Fibroblast of the conjunctiva (primary cell): ENCODE results near the gene NRDC.
A peak's percentile ranks its signal among the peaks of the same experiment; 100 is the strongest.

Experiments used
- DNase-seq: peaks from one replicate; pipeline ENCODE4 v3.0.0-alpha.2; 2010; ENCODE audit warnings: low read depth

The NRDC gene, protein sequence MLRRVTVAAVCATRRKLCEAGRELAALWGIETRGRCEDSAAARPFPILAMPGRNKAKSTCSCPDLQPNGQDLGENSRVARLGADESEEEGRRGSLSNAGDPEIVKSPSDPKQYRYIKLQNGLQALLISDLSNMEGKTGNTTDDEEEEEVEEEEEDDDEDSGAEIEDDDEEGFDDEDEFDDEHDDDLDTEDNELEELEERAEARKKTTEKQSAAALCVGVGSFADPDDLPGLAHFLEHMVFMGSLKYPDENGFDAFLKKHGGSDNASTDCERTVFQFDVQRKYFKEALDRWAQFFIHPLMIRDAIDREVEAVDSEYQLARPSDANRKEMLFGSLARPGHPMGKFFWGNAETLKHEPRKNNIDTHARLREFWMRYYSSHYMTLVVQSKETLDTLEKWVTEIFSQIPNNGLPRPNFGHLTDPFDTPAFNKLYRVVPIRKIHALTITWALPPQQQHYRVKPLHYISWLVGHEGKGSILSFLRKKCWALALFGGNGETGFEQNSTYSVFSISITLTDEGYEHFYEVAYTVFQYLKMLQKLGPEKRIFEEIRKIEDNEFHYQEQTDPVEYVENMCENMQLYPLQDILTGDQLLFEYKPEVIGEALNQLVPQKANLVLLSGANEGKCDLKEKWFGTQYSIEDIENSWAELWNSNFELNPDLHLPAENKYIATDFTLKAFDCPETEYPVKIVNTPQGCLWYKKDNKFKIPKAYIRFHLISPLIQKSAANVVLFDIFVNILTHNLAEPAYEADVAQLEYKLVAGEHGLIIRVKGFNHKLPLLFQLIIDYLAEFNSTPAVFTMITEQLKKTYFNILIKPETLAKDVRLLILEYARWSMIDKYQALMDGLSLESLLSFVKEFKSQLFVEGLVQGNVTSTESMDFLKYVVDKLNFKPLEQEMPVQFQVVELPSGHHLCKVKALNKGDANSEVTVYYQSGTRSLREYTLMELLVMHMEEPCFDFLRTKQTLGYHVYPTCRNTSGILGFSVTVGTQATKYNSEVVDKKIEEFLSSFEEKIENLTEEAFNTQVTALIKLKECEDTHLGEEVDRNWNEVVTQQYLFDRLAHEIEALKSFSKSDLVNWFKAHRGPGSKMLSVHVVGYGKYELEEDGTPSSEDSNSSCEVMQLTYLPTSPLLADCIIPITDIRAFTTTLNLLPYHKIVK

DNA sequence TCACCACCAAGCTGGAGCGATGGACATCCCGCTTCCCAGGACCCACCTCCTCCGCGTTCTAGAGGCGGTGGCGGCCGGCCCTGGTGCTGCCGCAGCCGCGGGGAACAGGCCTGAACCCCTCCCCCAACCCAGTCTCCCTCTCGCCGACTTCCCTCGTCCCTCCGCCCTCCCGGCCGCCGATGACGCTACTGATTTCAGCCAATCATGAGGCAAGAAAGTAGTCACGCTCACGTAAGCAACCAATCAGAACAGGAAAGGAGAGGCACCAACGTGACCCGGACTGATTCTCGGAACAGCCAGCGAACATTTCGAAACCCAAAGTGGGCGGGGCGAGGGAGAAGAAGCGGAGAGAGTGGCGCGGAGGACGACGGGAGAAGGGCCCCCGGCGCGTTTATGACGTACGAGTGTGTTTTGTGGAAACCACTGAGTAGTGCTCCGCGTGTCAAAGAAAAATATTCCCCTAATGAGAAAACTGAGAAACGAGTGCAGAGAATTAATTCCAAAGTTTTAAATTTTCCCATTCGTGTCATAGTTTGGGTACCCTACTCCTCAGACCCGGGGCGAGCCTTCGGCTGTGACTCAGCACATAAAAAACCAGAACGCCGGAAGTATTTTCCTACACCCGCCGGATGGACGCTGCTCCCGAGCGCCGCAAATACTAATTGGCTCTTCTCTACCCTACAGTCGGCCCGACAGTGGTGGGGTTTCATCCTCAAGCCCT lies at the start of gene NRDC:
Gene NRDC (minus strand): TSS at position 112 of the 721 bp plus-strand sequence. CDS start 112 bp downstream, outside the sequence.
- peak; percentile 100 for DNase-seq

DNA sequence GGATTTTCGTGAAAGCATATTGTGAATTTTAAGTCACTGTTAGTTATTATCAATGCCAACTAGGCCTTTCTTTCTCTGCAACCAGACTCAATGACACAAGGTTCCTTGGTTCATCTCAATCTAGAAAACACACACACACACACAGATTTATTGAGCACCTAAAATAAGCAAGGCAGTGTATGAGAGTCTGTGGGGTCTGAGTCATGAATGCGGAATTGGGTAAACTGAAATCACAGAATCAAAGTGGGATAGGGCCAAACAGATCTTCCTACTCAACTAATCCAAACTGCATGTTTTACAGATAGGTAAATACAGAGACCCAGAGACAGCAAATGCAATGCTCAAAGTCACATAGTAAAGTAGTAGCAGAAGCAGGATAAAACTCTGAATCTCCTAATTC lies 48.5 kb upstream of the NRDC start:
- no peak for DNase-seq

DNA sequence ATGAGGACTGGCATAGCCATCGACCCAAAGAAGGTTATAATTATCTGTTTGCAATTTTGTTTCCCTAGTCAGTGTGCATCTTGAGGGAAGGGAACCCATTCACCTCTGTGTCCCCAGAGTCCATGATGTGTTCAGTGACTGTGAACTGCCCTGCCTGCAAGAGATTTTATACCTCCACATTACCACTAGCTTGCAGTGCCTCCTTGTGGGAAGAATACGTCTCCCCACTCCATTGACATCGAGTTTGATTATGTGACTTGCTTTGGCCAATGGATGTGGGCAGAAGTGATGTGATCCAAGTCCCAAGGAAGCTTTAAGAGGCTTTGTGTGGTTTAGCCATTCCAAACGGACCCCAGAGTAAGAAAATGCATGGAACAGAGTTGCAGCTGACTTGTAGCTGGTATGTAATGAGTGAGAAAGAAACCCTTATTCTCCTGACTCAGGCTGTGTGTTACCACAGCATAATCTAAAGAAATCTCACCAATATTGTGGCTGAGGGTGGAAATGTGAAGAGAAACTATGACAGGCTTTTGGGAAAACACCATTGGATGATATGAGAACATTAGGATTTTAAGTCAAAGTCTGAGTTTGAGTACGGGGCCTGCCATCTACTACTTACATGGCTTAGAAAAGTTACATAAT lies 47.8 kb upstream of the NRDC start:
- peak; percentile 27 for DNase-seq

- no peak for DNase-seq
Observed at GRCh38 chr1:51924455-51924854, 45.9 kb upstream of the NRDC start.

- no peak for DNase-seq
Observed at GRCh38 chr1:51922040-51922439, 43.5 kb upstream of the NRDC start.

GRCh38 chr1:51920130-51920529 lies 41.6 kb upstream of the NRDC start:
- DNase-seq: no peak

- no peak for DNase-seq
Observed at GRCh38 chr1:51919684-51920083, 41.2 kb upstream of the NRDC start.

DNA sequence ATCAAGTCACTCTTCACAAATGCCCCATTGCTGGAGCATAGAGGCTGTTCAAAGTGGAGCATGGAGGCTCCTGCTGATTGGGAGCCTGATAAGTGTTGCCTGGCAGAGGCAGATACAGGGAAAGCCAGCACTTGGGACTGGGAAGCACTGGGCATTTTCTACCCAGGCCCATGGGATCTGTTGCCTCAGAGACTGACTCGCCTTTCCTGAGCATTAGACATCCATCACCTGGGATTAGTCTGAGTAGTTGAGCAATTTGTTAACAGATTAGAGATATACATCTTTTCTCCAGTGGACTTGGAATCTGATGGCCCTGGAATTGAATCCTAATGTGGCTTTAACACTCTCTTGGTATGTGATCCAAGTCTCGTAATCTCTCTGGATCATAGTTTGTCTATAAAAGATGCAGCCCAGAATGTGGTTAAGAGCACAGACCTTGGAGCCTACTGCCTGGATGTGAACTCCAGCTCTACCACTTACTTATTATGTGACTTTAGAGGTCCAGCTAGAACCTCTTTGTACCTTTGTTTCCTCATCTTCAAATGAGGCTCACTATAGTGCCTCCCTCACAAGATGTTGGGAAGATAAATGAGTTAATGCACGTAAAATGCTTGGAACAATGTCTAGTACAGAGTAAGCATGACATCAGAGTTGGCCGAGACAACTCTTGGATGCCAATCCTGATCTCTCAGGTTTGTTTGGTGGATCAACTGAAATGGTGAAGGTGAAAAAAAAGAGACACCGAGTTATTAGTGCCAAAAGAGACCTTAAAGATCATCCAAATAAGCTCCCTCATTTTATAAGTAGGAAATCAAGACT lies 38.3 kb upstream of the NRDC start:
- DNase-seq: no peak

DNA sequence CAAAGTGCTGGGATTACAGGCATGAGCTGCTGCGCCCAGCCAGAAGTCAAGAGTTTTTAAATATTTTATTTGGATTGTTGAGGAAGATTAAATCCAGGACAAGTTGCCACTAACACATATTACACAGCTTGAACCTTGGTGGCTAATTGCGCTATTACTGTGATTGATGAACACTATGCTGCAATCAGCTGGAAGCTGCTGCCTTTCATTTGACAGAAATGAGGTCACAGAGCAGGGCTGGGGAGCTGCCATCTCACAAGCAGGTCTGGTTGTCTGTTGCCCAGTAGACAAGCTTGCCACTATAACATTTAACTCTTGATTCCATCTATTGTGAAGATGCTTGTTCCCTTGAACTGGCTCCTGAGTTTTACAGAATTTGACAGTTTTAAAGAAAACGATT lies 37.4 kb upstream of the NRDC start:
- DNase-seq: no peak

GRCh38 chr1:51912881-51913280 lies 34.4 kb upstream of the NRDC start:
- no peak for DNase-seq

GRCh38 chr1:51910221-51911000 lies 31.9 kb upstream of the NRDC start:
- DNase-seq: no peak

DNA sequence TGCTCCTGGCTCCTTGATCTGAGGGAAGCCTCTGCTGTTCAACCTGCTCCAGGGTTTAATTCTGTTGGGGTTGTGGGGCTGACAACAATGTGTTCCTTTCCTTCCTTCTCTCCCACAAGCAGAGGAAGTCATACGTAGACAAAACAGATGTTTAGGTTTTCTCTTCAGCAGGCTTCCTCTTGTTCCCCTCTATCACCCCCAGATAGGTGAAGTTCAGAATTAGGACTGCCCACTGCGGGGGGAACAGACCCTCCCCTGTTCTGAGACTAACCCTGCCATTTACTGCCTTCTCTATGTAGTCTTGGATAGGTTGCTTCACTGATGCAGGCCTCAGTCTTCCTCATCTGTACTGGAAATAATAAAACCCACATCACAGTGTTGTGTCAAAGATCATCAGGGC lies 30.0 kb upstream of the NRDC start:
- no peak for DNase-seq

GRCh38 chr1:51907079-51907702 lies 28.7 kb upstream of the NRDC start:
- no peak for DNase-seq

DNA sequence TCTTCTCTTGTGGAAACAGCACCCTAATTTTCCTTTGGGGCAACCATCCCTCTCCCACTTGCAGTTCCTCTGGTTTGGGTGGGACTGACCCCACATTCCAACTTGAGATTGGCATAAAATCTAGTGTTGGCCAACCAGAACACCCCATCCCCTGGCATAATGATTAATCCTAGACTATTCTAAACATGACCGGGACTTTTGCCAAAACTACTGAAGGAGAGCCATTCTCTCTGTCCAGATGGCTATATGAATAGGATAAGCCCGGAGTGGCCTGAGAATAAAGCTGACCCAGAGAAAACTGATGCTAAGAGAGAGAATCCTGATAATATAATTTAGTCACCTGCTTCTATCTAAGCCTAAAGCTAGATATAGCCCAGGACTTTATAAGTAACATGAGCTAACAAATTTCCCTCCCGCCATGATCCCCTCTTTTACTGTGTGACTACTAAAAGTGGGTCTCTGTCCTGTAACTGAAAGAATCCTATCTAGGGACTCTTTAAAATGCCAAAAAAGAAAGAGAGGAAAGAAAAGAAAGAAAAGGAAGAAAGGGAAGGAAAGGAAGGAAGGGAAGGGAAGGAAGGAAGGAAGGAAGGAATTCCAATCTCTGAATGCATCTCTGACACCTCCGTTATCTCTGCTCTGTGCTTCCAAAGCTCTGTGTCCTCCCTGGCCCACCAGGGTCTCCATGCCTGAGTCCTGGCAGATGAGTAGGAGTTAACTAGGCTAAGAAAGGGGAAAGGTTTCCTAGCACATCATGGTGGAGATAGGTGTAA lies 28.0 kb upstream of the NRDC start:
- peak; percentile 16 for DNase-seq

DNA sequence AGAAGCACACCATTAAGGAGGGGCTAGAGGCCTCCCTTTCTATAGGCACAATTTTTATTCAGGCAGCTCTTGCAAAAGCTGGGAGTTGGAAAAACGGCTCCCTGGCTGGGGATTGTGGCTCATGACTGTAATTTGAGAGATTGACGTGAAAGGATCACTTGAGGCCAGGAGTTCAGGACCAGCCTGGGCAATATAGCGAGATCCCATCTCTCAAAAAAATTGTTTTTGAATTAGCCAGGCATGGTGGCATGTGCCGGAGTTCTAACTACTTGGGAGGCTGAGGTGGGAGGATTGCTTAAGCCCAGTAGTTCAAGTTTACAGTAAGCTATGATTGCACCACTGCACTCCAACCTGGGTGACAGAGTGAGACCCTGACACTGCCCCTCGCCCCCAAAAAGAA lies 23.9 kb upstream of the NRDC start:
- no peak for DNase-seq

DNA sequence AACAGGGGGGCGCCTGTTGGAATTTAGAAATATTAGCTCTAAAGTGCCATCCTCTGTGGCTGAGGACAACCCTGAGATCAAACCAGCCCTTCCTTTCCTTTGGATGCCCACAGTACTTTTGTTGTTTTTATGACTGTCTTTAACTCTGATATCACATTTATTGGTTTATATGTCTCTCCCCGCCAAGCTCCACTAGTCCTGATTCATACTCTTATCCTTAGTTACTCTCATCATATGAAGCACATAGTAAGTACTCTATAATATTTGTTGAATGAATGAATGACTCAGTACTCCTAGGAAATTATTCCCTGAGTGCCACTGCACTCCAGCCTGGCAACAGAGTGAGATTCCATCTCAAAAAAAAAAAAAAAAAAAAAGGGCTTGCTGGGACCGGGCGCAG lies 22.6 kb upstream of the NRDC start:
- DNase-seq: no peak

DNA sequence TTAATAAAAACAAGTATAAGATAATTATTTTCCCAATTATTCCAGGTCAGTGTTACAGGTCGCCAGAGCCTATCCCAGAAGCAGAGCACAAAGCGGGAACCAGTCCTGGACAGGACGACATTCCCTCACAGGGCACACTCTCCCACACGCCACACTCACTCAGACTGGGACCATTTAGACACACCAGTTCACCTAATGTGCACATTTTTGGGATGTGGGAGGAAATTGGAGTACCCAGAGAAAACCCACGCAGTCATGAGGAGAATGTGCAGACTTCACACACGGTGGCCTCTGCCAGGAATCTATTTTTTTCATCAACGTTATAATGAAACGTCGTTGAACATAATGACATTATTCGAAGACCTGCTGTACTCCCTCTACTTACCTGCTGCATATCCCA lies 20.5 kb upstream of the NRDC start:
- no peak for DNase-seq

GRCh38 chr1:51898090-51898734 lies 19.7 kb upstream of the NRDC start:
- DNase-seq: peak; percentile 55
